Coronary artery (tissue), 2 donors: Measurements from ENCODE around the gene PRIM1.
"Not testable (repeated sequence)": the region's sequence is repeated elsewhere in the genome, so short reads cannot be mapped to it uniquely, and the experiment has no call there.

Source experiments
- DNase-seq: peaks from one replicate; pipeline ENCODE4 v3.0.0-alpha.2; 2017; ENCODE audit warnings: low spot score
- H3K27ac ChIP-seq, 2 donors: fragments of 200-600 bp; sonication (generic); one replicate each; pipeline ENCODE4 v1.5.1; 2016 to 2019
- H3K4me3 ChIP-seq: fragments of 200-600 bp; sonication (generic); 2 replicates; pipeline ENCODE4 v1.5.1; 2016; ENCODE audit warnings: mild to moderate bottlenecking, moderate library complexity
- TF ChIP-seq, protein P1 (sequence below): fragments of 200-600 bp; sonication (generic); IDR thresholded peaks from one replicate; pipeline ENCODE4 v1.5.1; 2019; ENCODE audit warnings: antibody characterized with exemption

Gene PRIM1

DNA sequence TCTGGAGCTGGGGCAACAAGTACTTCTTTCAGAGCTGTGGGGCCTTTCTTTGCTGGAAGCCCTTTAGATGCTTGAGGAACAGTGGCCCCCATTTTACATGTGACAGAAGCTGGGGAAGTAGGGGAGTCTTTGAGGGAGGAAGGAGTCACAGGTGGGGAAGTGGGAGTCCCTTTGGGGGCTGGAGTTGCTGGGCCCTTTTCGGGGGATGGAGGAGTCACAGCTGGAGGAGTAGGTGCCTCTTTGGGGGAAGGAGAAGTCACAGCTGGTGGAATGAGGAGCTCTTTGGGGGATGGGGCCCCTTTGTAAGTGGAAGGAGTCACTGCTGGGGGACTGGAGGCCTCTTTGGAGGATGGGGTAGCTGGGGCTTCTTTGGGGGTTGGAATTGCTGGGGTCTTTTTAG is 35.7 kb downstream of the PRIM1 start:
- H3K27ac ChIP-seq: no peak overlapping the region
- H3K4me3 ChIP-seq: no peak overlapping the region
- DNase-seq: peak; percentile 22
- TF ChIP-seq, protein P1, sequence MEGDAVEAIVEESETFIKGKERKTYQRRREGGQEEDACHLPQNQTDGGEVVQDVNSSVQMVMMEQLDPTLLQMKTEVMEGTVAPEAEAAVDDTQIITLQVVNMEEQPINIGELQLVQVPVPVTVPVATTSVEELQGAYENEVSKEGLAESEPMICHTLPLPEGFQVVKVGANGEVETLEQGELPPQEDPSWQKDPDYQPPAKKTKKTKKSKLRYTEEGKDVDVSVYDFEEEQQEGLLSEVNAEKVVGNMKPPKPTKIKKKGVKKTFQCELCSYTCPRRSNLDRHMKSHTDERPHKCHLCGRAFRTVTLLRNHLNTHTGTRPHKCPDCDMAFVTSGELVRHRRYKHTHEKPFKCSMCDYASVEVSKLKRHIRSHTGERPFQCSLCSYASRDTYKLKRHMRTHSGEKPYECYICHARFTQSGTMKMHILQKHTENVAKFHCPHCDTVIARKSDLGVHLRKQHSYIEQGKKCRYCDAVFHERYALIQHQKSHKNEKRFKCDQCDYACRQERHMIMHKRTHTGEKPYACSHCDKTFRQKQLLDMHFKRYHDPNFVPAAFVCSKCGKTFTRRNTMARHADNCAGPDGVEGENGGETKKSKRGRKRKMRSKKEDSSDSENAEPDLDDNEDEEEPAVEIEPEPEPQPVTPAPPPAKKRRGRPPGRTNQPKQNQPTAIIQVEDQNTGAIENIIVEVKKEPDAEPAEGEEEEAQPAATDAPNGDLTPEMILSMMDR: no peak

DNA sequence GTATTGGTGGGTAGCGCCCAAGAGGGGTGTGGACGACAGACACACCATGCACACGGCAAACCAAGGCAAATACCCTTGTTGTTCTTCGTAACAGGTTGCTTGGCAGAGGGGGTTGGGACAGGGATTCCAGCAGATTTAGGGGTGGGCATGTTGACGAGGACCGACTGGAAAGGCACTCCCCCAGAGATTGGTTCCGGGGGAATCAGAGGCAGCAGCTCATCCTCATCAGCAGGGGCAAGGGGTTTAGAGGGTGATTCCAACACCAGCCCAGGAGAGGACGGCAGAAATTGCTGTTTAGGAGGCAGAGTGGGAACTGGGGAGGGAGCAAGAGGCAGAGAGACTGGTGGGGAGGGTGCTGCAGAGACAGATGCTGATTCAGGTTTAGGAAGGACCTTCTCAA is 36.3 kb downstream of the PRIM1 start:
- TF ChIP-seq, protein P1: no peak
- Histone ChIP-seq H3K4me3 (no peak overlapping the region), H3K27ac (no peak overlapping the region)
- peak; percentile 52 for DNase-seq

DNA sequence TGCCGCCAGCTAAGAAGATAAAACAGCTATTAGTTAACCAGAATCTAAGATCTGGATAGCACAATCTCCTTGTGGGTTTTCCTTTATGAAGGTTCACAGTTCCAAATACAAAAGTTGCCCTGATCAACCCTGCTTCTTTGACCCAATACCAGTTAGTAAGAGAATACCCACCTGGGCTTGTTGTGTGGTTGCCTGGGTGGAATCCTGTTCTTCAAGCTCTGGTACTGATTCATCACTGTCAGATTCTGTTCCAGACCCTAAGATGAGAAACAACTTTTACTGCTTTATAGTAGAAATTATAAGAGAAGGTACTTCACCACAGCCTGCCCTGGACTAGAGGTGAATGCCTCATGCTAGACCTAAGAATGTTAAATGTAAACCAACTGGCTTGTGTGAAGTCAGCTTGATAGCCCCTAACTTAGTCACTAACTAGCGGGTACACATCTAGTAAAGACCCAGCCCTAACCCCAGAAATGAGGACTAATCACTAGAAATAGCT is 37.6 kb downstream of the PRIM1 start:
- Histone ChIP-seq H3K27ac (no peak overlapping the region), H3K4me3 (no peak overlapping the region)
- DNase-seq: no peak
- TF ChIP-seq, protein P1: no peak

DNA sequence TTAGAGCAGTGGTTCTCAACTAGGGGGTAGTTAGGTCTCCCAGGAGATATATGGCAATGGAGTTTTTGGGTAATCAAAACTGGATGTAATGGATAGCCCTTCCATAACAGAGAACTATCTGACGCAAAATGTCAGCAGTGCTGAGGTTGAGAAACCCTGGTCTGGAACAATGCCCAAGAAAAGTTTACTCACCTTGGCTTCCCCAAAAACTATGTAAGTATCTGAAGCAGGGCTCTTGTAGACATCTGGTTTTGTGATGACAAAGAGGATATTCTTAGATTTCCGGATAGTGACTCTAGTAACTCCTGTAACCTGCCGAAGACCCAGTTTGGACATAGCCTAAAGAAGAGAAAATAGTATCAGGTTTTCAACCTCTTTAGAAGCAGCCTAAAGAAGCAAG is 38.8 kb downstream of the PRIM1 start:
- Histone ChIP-seq H3K27ac (no peak overlapping the region), H3K4me3 (no peak overlapping the region)
- TF ChIP-seq, protein P1: no peak
- no peak for DNase-seq

DNA sequence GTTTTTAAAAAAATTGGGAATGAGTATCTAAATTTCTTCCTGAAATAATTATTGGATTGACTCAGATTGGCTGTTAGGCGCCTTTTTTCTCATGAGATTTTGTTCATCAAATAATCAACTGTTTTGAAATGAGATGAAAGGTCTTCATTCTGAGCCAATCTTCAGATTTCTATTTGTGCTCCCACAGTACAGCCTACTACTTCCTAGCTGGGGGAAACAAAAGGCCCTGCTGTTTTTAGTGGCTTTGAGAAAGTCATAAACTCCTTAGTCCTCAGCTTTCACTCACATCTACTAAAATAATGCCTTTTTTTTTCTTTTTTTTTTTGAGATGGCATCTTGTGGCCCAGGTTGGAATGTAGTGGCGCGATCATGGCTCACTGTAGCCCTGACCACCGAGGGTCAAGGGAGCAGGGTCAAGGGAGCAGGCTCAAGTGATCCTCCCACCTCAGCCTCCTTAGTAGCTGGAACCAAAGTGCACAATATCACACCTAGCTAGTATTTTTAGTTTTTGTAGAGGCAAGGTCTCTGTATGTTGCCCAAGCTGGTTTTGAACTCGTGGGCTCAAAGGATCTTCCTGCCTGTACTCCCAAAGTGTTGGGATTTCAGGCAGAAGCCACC is 42.3 kb downstream of the PRIM1 start:
- no peak for DNase-seq
- H3K4me3 ChIP-seq: no peak overlapping the region
- H3K27ac ChIP-seq: no peak overlapping the region
- TF ChIP-seq, protein P1: no peak

DNA sequence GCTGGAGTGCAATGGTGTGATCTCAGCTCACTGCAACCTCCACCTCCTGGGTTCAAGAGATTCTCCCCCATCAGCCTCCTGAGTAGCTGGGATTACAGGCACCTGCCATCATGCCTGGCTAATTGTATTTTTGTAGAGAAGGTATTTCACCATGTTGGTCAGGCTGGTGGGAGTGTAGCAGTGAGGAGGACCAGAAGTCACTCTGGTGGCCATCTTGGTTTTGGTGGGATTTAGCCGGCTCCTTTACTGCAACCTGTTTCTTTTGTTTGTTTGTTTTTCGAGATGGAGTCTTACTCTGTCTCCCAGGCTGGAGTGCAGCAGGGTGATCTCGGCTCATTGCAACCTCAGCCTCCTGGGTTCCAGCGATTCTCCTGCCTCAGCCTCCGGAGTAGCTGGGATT is 47.6 kb downstream of the PRIM1 start:
- not testable (repeated sequence) for DNase-seq, H3K4me3 ChIP-seq, H3K27ac ChIP-seq

DNA sequence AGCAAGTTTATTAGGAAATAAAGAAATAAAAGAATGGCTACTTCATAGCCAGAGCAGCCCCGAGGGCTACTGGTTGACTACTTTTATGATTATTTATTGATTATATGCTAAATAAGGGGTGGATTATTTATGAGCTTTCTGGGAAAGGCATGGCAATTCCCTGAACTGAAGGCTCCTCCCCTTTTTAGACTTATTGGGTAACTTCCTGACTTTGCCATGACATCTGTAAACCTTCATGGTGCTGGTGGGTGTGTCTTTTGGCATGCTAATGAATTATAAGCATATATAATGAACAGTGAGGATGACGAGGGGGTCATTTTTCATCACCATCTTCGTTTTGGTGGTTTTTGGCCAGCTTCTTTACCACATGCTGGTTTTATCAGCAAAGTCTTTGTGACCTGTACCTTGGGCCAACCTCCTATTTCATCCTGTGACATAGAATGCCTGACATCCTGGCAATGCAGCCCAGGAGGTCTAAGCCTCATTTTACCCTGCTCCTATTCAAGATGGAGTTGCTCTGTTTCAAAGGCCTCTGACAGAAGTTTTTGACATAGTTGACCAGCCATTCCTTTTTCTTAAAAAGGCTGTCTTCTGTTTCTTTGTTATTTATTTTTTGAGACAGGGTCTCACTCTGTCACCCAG is 53.0 kb downstream of the PRIM1 start:
- Histone ChIP-seq H3K27ac (no peak overlapping the region), H3K4me3 (no peak overlapping the region)
- TF ChIP-seq, protein P1: no peak
- DNase-seq: no peak
